Hematopoietic multipotent progenitor cell treated with erythropoietin and hydrocortisone succinate and interleukin-3 and kit ligand, for 15 days (in vitro differentiated cells): ENCODE data around the gene KPNA1.

ENCODE experiments used
- DNase-seq: peaks from one replicate; pipeline ENCODE4 v3.0.0-alpha.2; 2015; ENCODE audit warnings: low spot score

Gene KPNA1

DNA sequence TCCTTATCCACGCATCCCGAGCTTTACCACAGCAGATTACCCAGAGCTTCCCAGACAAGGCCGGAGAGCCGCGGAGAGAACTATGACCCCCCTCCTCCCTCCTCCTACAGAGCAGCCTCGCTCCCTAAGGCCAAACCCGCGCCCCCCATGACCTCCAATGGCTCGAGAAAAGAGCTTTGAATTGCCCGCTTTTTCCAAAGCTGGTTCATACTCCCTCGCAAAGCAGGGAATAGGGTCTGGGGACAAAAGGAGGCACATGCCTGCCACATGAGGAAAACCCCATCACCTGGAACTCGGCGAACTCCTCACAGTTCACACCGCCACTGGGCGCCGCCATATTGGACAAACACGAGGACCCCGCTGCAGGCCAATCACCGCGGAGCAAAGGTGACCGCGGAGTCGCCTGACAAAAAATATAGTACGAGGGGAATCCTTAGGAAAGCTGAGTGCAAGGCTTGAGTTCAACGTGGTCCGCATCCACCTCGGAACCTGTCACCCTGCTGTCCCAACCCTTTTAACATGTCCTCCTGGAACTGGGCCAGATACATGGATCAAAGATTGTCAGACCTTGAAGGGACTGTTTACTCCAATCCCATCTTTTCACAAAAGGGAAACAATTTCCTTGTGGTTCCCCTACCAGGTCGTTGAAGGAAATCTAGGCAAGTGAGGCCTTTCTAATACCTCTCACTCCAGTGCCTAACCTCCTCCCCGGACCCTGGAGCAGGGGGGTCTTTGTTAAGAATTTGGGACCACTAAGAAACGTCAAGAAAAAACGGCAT is 131.7 kb downstream of the KPNA1 start, which contains the start of gene MIX23:
TSS of gene MIX23 (minus strand) at position 344 of the 779 bp plus-strand sequence. CDS start at position 337, 7 bp downstream.
- peak; percentile 89 for DNase-seq

DNA sequence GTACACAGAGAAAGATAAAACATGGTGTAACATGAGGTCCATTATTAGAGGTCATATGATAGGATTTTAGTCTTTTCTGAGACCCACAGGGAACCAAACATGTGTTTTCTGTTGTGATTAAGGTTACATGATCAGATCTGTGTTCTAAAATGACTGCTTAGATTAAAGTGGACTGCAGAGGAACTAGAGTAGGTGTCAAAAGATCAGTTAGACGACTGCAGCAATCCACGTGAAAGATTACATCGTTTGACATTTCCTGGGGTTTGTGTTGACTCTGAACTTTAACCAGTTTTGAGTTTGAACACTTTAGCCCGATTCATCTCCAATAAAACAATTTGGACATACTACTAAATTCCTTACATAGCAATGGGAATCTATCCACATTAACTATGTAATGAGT is 136.8 kb downstream of the KPNA1 start:
- DNase-seq, result no peak

DNA sequence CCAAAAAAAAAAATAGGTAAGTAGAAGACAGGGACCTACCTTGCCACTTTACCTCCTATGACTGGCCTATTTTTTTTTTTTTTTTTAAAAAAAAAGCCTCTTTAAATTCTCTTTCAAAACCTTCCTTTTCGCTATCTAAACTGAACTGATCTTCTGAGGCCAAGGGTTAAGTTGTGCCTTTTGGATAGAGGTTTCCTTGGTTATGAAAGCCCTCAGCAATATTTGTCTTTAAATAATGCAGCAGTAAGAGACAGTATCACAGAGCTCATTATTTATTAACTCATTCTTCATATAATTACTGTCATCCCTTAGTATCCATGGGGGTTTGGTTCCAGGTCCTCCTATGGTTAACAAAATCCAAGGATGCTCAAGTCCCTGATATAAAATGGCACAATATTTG is 140.7 kb downstream of the KPNA1 start:
- DNase-seq, result no peak
